Thymus (tissue), 11 donors: ENCODE results near the gene MEIOB. TPM values are rescaled to one million over a fixed set of nuclear protein-coding genes. Genes with fewer than 3 reads are reported as not detected.
"Not testable (repeated sequence)": the region's sequence is repeated elsewhere in the genome, so short reads cannot be mapped to it uniquely, and the experiment has no call there.

ENCODE experiments used
- DNase-seq, 9 donors: peaks; one replicate each; pipeline ENCODE4 v3.0.0-alpha.2; 2013; ENCODE audit warnings: low spot score in 9 of 9, low read depth in 6 of 9, missing footprints in 1 of 9
- H3K27ac ChIP-seq, 2 donors: one replicate each; pipeline ENCODE4 v1.5.1; 2013; ENCODE audit warnings: control low read depth in 1 of 2, low read depth in 1 of 2, low read length in 1 of 2, mild to moderate bottlenecking in 1 of 2, moderate library complexity in 1 of 2
- H3K27me3 ChIP-seq, 2 donors: one replicate each; pipeline ENCODE4 v1.5.1; 2013; ENCODE audit warnings: low read length in 1 of 2; ENCODE audit not compliant: control insufficient read depth in 2 of 2, insufficient read depth in 1 of 2
- H3K36me3 ChIP-seq, 2 donors: one replicate each; pipeline ENCODE4 v1.5.1; 2013; ENCODE audit warnings: low read length in 1 of 2, mild to moderate bottlenecking in 1 of 2, moderate library complexity in 1 of 2; ENCODE audit not compliant: control insufficient read depth in 2 of 2, insufficient read depth in 2 of 2
- H3K4me1 ChIP-seq, 2 donors: one replicate each; pipeline ENCODE4 v1.5.1; 2013; ENCODE audit warnings: low read length in 2 of 2; ENCODE audit not compliant: control insufficient read depth in 2 of 2, insufficient read depth in 2 of 2
- H3K4me3 ChIP-seq, 2 donors: one replicate each; pipeline ENCODE4 v1.5.1; 2013; ENCODE audit warnings: low read length in 2 of 2, control low read depth in 1 of 2, mild to moderate bottlenecking in 1 of 2
- H3K9me3 ChIP-seq, 2 donors: one replicate each; pipeline ENCODE4 v1.5.1; 2013; ENCODE audit warnings: low read length in 1 of 2, mild to moderate bottlenecking in 1 of 2; ENCODE audit not compliant: control insufficient read depth in 2 of 2, insufficient read depth in 1 of 2
- WGBS: extraction: QIAGEN DNeasy Blood & Tissue Kit; methylation state at CpG from one replicate; pipeline ENCODE4 v1.1.7; 2013; 5-methylcytosine and 5-hydroxymethylcytosine counted together
- polyA plus RNA-seq: library from polyadenylated mRNA; stranded (reverse); fragments of 200-250 nt; gene quantifications from one replicate; pipeline ENCODE4 v1.2.3, GENCODE V29; 2013
- total RNA-seq: library from RNA; stranded (reverse); fragments of 120-200 nt; gene quantifications from one replicate; pipeline ENCODE4 v1.2.4, GENCODE V29; 2013
- donor health status: healthy.

Gene MEIOB
- total and polyA plus RNA-seq, 2 donors = 1.1 to 1.3 TPM

DNA sequence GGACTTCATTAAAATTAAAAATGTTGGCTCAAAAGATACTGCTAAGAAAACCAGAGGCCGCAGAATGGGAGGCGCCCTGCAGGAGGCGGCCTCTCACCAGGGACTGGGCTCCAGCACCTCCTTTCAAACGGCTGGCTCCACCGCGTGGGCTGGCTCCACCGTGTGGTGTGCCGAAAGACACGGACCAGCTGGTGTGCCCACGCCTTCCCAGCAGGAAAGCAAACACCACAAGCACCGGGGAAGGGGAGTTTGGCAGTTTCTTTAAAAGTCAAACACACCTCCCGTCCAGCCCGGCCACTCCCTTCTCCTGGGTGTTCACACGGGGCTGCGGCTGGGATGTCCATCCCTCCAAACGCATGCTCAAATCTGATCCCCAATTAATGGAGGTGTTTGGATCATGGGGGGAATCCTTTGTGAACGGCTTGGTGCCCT, 59.2 kb downstream of the MEIOB start:
- Histone ChIP-seq H3K27ac (no peak overlapping the region), H3K4me1 (no peaks in the 10 kb centered on the region), H3K36me3 (peaks cover 38 to 41% of the 10 kb centered on the region in 2 donors), H3K4me3 (no peak overlapping the region), H3K9me3 (no peaks in the 10 kb centered on the region), H3K27me3 (no peaks in the 10 kb centered on the region)
- DNase-seq = peak in 2 of 9 donors; percentile 31 to 52
- WGBS = 42% methylated on average over 17 of the region's 17 CpGs

DNA sequence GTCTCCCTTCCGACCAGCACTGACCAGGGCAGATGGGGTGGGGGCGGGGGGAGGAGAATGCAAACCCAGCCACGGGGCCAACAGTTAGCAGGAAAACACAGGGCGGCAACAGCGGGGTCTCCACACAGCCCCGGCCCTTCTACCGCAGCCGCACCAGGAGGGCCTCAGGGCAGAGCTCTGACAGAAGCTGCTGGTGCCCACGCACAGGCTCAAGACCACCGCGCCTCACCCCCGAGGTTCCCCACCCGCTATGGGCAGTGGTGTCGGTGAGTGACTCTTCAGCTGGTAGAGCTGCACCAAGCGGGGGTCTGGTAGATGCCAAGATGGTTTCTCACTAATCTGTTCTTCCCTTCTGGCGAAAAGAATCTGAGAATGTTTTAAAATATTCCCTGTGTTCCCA, 61.4 kb downstream of the MEIOB start:
- Histone ChIP-seq H3K36me3 (peaks cover 27 to 37% of the 10 kb centered on the region in 2 donors), H3K4me3 (no peak overlapping the region), H3K27me3 (no peaks in the 10 kb centered on the region), H3K4me1 (no peaks in the 10 kb centered on the region), H3K27ac (no peak overlapping the region), H3K9me3 (peaks cover 0 to 7% of the 10 kb centered on the region in 2 donors)
- 98% methylated on average over 16 of the region's 16 CpGs for WGBS
- DNase-seq = no peak

- Histone ChIP-seq H3K9me3 (peaks cover 0 to 7% of the 10 kb centered on the region in 2 donors), H3K4me1 (no peaks in the 10 kb centered on the region), H3K27me3 (no peaks in the 10 kb centered on the region), H3K36me3 (peaks cover 25 to 33% of the 10 kb centered on the region in 2 donors), H3K27ac (no peak overlapping the region), H3K4me3 (no peak overlapping the region)
- 98% methylated on average over 16 of the region's 16 CpGs for WGBS
- DNase-seq = no peak
Measured at GRCh38 chr16:1810106-1810505, 61.9 kb downstream of the MEIOB start.

- no peak for DNase-seq
- peaks cover 25 to 31% of the 10 kb centered on the region in 2 donors for H3K36me3 ChIP-seq
Measured at GRCh38 chr16:1809281-1809801, 62.6 kb downstream of the MEIOB start.

DNA sequence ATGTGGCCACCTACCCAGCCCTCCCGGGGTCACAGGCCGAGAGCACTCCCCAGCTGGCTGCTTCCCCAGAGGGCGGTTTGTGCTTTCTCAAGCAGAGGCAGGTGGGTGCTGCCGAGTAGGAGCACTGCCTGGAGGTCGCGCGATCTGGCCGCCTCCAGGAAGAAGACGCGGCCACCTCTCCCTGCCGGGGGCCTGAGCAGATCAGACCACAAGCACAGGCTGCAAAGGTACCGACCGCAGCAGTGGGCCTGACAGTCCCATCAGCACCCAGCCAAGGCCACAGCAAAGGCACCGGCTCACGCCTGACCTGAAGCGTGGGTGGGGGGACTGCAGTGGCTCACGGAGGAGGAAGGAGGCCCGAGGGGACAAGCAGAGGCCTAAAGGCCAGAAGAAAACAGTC, 63.3 kb downstream of the MEIOB start:
- WGBS = 82% methylated on average over 18 of the region's 18 CpGs
- DNase-seq = no peak
- Histone ChIP-seq H3K9me3 (peaks cover 0 to 7% of the 10 kb centered on the region in 2 donors), H3K27me3 (no peaks in the 10 kb centered on the region), H3K4me3 (no peak overlapping the region), H3K36me3 (peaks cover 25 to 30% of the 10 kb centered on the region in 2 donors), H3K4me1 (no peaks in the 10 kb centered on the region), H3K27ac (no peak overlapping the region)

More at GRCh38 chr16:1809281-1809801, 62.6 kb downstream of the MEIOB start:
- 84% methylated on average over 28 of the region's 28 CpGs for WGBS
- Histone ChIP-seq H3K4me1 (no peaks in the 10 kb centered on the region), H3K27ac (no peak overlapping the region), H3K27me3 (no peaks in the 10 kb centered on the region), H3K9me3 (peaks cover 0 to 7% of the 10 kb centered on the region in 2 donors), H3K4me3 (no peak overlapping the region)

- H3K4me1 ChIP-seq = no peaks in the 10 kb centered on the region
- H3K36me3 ChIP-seq = peaks cover 22 to 28% of the 10 kb centered on the region in 2 donors
- peaks cover 0 to 7% of the 10 kb centered on the region in 2 donors for H3K9me3 ChIP-seq
- 88% methylated on average over 10 of the region's 10 CpGs for WGBS
- no peak for DNase-seq
- no peak overlapping the region for H3K4me3 ChIP-seq
- H3K27ac ChIP-seq = no peak overlapping the region
- no peaks in the 10 kb centered on the region for H3K27me3 ChIP-seq
Measured at GRCh38 chr16:1807626-1808025, 64.3 kb downstream of the MEIOB start.

DNA sequence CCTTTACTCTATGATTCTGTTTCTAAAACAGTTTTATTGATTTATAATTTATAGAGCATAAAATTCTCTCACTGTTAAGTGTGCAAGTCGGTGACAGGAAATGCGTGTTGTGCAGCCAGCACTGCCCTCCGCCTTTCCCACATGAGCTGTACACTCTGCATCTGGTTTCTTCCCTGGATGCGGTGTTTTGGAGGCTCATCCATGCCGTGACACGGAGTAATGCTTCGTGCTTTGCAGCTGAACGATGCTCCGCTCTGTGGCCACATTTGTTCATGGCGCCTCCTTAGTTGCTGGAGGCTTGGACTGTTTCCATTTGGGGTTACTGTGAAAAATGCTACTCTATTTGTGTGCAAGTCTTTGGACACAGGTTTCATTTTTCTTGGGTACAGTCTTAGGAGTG, 71.3 kb downstream of the MEIOB start:
- no peak overlapping the region for H3K4me3 ChIP-seq
- H3K4me1 ChIP-seq = no peaks in the 10 kb centered on the region
- no peaks in the 10 kb centered on the region for H3K36me3 ChIP-seq
- H3K27ac ChIP-seq = no peak overlapping the region
- H3K9me3 ChIP-seq = peaks cover 1 to 16% of the 10 kb centered on the region in 2 donors
- 92% methylated on average over 10 of the region's 10 CpGs for WGBS
- no peaks in the 10 kb centered on the region for H3K27me3 ChIP-seq
- DNase-seq = no peak

GRCh38 chr16:1799263-1799662, 72.7 kb downstream of the MEIOB start:
- DNase-seq, H3K4me1 ChIP-seq, H3K4me3 ChIP-seq, H3K36me3 ChIP-seq, H3K27me3 ChIP-seq, H3K27ac ChIP-seq: not testable (repeated sequence)
- 89% methylated on average over 5 of the region's 5 CpGs for WGBS
- peaks cover 1 to 16% of the 10 kb centered on the region in 2 donors for H3K9me3 ChIP-seq

GRCh38 chr16:1794908-1795666, 76.9 kb downstream of the MEIOB start:
- no peak overlapping the region for H3K4me3 ChIP-seq
- no peak overlapping the region for H3K27ac ChIP-seq
- peaks cover 1 to 20% of the 10 kb centered on the region in 2 donors for H3K9me3 ChIP-seq
- no peak for DNase-seq
- H3K36me3 ChIP-seq = peaks cover 8 to 25% of the 10 kb centered on the region in 2 donors
- WGBS = 95% methylated on average over 32 of the region's 32 CpGs
- peaks cover 0 to 3% of the 10 kb centered on the region in 2 donors for H3K4me1 ChIP-seq
- H3K27me3 ChIP-seq = no peaks in the 10 kb centered on the region
